Suprapubic skin (tissue), 4 donors: ENCODE results near the gene HMG20A. TPM values are rescaled to one million over a fixed set of nuclear protein-coding genes. Genes with fewer than 3 reads are reported as not detected.

ENCODE experiments used
- DNase-seq, 2 donors: peaks; one replicate each; pipeline ENCODE4 v3.0.0-alpha.2; 2019; ENCODE audit warnings: low spot score in 2 of 2
- H3K27ac ChIP-seq: fragments of 200-600 bp; sonication (generic); one replicate; pipeline ENCODE4 v1.5.1; 2019
- H3K27me3 ChIP-seq: fragments of 200-600 bp; sonication (generic); one replicate; pipeline ENCODE4 v1.5.1; 2019
- H3K36me3 ChIP-seq: fragments of 200-600 bp; sonication (generic); one replicate; pipeline ENCODE4 v1.5.1; 2019
- H3K4me1 ChIP-seq: fragments of 200-600 bp; sonication (generic); one replicate; pipeline ENCODE4 v1.5.1; 2019
- H3K4me3 ChIP-seq: fragments of 200-600 bp; sonication (generic); one replicate; pipeline ENCODE4 v1.5.1; 2019; ENCODE audit warnings: mild to moderate bottlenecking
- H3K9me3 ChIP-seq: fragments of 200-600 bp; sonication (generic); one replicate; pipeline ENCODE4 v1.5.1; 2019
- EP300 ChIP-seq: sonication (generic); formaldehyde crosslinking; IDR thresholded peaks from one replicate; pipeline ENCODE4 v1.6.1; 2017; ENCODE audit warnings: antibody characterized with exemption
- POLR2A ChIP-seq, 2 donors: fragments of 450-650 bp; IDR thresholded peaks; one replicate each; pipeline ENCODE4 v1.6.1; 2017; ENCODE audit warnings: antibody characterized with exemption in 2 of 2, mild to moderate bottlenecking in 2 of 2, moderate library complexity in 2 of 2
- POLR2AphosphoS5 ChIP-seq, 3 donors: sonication (generic); formaldehyde crosslinking; IDR thresholded peaks; one replicate each; pipeline ENCODE4 v1.6.1; 2017; ENCODE audit warnings: antibody characterized with exemption in 3 of 3
- WGBS: methylation state at CpG from one replicate; pipeline ENCODE4 v1.1.5; 2018; 5-methylcytosine and 5-hydroxymethylcytosine counted together
- total RNA-seq, 4 donors: library from RNA; depleted of rRNA; stranded (reverse); fragments of >200 nt; gene quantifications; one replicate each; pipeline ENCODE4 v1.1.0, GENCODE V29; 2016
- TF ChIP-seq, protein P1 (sequence below), 2 donors: fragments of 200-600 bp in 1 of 2; fragments of 450-650 bp in 1 of 2; sonication (generic) in 1 of 2; IDR thresholded peaks; one replicate each; pipeline ENCODE4 v1.5.1; 2016 to 2019; ENCODE audit warnings: antibody characterized with exemption in 2 of 2, mild to moderate bottlenecking in 1 of 2, moderate library complexity in 1 of 2

HMG20A gene
- total RNA-seq, 4 donors from 2014 or later = 21.3 to 35.6 (median 23.5) TPM

DNA sequence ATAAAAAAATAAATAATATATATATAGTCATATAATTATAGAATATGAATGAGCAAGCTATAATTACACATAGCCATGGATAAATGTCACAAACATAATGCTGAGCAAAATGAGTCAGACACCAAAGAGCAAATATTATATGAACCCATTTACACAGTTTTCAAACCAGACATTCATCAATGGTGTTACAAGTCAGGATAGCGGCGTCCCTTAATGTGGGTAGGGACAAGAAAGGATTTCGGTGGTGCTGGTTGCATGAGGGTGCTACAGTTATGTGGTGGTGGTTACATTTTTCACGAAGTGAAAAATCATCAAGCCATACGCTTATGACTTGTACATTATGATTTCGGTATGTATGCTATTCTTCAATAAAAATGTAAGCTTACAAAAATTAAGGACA, 100.5 kb downstream of the HMG20A start:
- Histone ChIP-seq H3K4me1 (no peaks in the 10 kb centered on the region), H3K36me3 (no peaks in the 10 kb centered on the region), H3K9me3 (no peaks in the 10 kb centered on the region), H3K27me3 (no peaks in the 10 kb centered on the region), H3K4me3 (no peak overlapping the region), H3K27ac (no peak overlapping the region)
- WGBS = 91% methylated on average over 6 of the region's 6 CpGs
- TF ChIP-seq EP300 (no peak), POLR2AphosphoS5 (IDR thresholded peaks at IDR 0.05) (no peak), POLR2A (IDR thresholded peaks at IDR 0.05) (no peak)
- TF ChIP-seq, protein P1, sequence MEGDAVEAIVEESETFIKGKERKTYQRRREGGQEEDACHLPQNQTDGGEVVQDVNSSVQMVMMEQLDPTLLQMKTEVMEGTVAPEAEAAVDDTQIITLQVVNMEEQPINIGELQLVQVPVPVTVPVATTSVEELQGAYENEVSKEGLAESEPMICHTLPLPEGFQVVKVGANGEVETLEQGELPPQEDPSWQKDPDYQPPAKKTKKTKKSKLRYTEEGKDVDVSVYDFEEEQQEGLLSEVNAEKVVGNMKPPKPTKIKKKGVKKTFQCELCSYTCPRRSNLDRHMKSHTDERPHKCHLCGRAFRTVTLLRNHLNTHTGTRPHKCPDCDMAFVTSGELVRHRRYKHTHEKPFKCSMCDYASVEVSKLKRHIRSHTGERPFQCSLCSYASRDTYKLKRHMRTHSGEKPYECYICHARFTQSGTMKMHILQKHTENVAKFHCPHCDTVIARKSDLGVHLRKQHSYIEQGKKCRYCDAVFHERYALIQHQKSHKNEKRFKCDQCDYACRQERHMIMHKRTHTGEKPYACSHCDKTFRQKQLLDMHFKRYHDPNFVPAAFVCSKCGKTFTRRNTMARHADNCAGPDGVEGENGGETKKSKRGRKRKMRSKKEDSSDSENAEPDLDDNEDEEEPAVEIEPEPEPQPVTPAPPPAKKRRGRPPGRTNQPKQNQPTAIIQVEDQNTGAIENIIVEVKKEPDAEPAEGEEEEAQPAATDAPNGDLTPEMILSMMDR (IDR thresholded peaks at IDR 0.05) = no peak
- no peak for DNase-seq

DNA sequence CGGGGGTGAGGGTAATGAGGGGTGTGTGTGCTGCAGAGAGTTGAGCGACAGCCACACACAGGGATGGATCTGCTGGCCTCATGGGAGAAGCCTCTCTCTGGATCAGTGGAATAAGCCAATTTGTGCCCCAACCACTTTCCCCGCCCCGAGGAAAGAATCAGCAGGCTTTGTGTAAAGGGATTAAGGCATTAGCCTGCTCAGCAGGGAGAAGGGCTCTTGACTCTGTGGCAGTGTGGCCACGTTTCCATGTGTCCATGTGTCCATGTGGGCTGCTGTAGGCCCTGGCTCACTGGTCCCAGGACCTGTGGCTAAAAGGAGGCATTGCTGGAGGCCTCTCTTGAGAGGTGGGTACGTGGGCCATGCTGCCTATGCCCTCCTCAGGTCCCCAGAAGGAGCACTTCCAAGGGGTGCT, 104.7 kb downstream of the HMG20A start:
- Histone ChIP-seq H3K4me1 (peaks cover 22% of the 10 kb centered on the region), H3K9me3 (no peaks in the 10 kb centered on the region), H3K36me3 (no peaks in the 10 kb centered on the region), H3K4me3 (no peak overlapping the region), H3K27ac (no peak overlapping the region), H3K27me3 (no peaks in the 10 kb centered on the region)
- 83% methylated on average over 6 of the region's 6 CpGs for WGBS
- TF ChIP-seq, protein P1 (IDR thresholded peaks at IDR 0.05) = no peak
- TF ChIP-seq POLR2A (IDR thresholded peaks at IDR 0.05) (no peak), POLR2AphosphoS5 (IDR thresholded peaks at IDR 0.05) (no peak), EP300 (no peak)
- peak; percentile 29 to 35 for DNase-seq

DNA sequence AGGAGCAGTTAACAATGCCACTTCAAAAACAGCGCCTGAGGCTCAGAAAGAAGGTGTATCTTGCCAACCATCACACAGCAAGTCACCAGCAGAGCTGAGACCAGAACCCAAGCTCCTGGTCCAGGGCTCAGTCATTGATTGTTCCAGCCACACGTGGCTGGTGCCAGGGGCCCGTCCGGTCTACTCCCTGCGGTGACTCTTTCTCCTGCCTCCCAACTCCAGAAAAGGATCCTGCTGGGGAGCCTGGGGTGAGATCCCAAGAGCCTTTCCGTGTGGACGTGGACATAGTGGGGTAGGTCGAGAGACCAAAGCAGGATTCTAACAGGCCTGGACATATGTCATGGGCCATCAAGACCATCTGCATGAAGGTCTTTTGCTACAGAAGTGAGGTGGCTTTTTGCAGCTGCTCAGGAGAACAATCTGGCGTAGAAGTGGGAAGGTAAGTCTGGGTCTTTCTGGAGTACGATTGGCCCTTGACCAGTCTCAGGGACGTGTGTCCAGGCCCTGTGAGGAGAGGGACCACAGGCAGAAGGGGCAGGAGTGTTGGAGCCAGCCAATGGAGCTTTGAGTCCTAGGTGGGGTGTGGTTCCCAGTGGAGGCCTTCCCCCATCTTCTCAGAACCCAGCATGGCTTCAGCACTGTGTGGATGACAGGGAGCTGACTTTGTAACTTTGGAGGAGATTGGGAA, 105.4 kb downstream of the HMG20A start:
- no peak for TF ChIP-seq POLR2AphosphoS5 (IDR thresholded peaks at IDR 0.05)
- WGBS = 83% methylated on average over 11 of the region's 11 CpGs
- no peaks in the 10 kb centered on the region for H3K27me3 ChIP-seq
- peak; percentile 26 to 35 for DNase-seq
- H3K27ac ChIP-seq = no peak overlapping the region
- H3K4me3 ChIP-seq = no peak overlapping the region
- no peaks in the 10 kb centered on the region for H3K9me3 ChIP-seq
- H3K4me1 ChIP-seq = peaks cover 22% of the 10 kb centered on the region
- H3K36me3 ChIP-seq = no peaks in the 10 kb centered on the region

DNA sequence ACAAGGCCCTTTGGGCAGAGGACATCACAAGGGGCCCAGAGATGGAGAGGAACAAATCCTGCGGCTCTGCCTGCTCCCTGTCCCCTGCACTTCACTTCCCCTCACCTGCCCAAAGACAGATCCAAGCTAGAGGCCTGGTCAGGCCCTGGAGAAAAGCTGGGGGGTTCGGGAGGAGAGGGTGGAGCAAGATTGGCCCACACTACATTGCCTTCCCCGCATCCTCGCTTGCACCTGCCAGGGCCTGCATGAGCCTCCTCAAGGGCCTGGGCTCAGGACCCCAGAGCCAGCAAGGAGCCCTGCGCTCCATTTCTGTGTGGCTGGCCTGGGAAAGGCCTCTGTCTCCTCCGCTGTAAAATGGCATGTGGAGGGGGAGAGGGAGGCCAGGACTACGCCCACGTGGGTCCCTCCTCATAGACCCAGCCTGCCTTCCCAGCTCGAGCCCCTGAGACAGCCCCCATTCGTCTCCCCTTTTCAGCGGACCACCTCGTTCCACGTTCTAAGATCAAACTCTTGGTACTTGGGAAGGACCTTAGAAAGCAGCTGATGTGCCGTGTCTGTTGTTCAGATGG, 106.0 kb downstream of the HMG20A start:
- 91% methylated on average over 14 of the region's 14 CpGs for WGBS

DNA sequence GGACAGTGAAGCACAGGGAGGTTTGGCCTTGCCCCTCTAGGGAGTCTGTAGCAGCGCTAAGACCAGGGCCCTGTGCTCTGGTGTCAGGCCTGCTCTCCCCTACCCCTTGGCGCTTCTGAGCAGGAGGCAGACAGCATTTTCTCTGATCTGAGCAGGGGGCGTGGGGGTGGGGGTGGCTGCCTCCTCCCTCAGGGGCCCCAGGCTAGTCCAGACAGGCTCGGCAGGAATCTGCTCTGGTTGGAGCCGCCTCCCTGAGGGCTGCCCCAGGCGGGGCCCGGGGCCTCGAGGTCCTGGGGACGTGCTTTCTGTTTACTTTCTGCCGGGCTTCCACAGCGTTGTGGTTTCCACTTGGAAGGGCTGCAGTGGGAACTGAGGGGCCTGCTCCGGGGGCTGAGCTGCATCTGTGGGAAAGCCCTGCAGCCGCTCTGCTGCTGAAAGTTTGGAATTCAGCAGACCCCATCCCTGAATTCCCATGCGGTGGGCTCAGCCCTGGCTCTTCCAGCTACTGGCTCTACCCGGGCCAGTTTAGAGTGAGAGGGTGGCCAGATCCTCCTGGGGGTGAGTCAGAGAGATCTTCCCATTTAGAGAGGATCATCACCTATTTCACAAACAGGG, 106.6 kb downstream of the HMG20A start:
- no peak overlapping the region for H3K27ac ChIP-seq
- 59% methylated on average over 5 of the region's 15 CpGs for WGBS
- no peak for TF ChIP-seq POLR2AphosphoS5 (IDR thresholded peaks at IDR 0.05)
- no peaks in the 10 kb centered on the region for H3K9me3 ChIP-seq
- no peak overlapping the region for H3K4me3 ChIP-seq
- no peaks in the 10 kb centered on the region for H3K36me3 ChIP-seq
- H3K4me1 ChIP-seq = peaks cover 22% of the 10 kb centered on the region
- H3K27me3 ChIP-seq = no peaks in the 10 kb centered on the region
- DNase-seq = peak in 1 of 2 donors; percentile 57

More for the DNA sequence above, 106.0 kb downstream of the HMG20A start:
- TF ChIP-seq POLR2A (IDR thresholded peaks at IDR 0.05) = no peak
- no peak for TF ChIP-seq POLR2AphosphoS5 (IDR thresholded peaks at IDR 0.05)
- no peak for TF ChIP-seq EP300
- TF ChIP-seq, protein P1 (IDR thresholded peaks at IDR 0.05) = no peak
- DNase-seq = peak in 1 of 2 donors; percentile 39
- H3K4me1 ChIP-seq = peaks cover 22% of the 10 kb centered on the region
- H3K27ac ChIP-seq = no peak overlapping the region
- H3K9me3 ChIP-seq = no peaks in the 10 kb centered on the region
- no peak overlapping the region for H3K4me3 ChIP-seq
- no peaks in the 10 kb centered on the region for H3K27me3 ChIP-seq
- H3K36me3 ChIP-seq = no peaks in the 10 kb centered on the region

DNA sequence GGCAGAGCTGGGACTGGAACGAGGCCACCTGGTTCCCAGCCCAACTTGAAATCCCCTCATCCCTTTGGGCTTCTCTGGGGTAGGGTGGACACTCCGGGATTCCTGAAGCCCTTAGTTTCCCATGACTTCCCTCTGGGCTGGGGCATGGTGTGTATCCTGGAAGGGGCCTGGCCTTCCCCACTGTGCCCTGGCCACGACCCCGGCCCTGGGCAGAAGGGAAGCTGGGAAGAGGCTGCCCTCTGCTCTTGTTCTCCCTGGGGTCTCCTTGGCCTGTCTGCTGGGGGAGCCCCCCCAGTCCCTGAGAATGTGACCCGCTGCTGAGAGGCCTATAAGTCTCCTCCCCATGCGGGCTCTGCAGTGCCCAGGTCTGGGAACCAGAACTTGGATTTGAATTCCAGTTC, 107.1 kb downstream of the HMG20A start:
- DNase-seq = peak in 1 of 2 donors; percentile 49
- Histone ChIP-seq H3K27me3 (no peaks in the 10 kb centered on the region), H3K4me3 (no peak overlapping the region), H3K9me3 (no peaks in the 10 kb centered on the region), H3K36me3 (no peaks in the 10 kb centered on the region), H3K4me1 (peaks cover 22% of the 10 kb centered on the region), H3K27ac (no peak overlapping the region)
- WGBS = 74% methylated on average over 6 of the region's 6 CpGs
- TF ChIP-seq, protein P1 (IDR thresholded peaks at IDR 0.05) = no peak
- TF ChIP-seq POLR2A (IDR thresholded peaks at IDR 0.05) (no peak), EP300 (no peak), POLR2AphosphoS5 (IDR thresholded peaks at IDR 0.05) (no peak)
